ENCODE data around the gene CYS1.

DNA sequence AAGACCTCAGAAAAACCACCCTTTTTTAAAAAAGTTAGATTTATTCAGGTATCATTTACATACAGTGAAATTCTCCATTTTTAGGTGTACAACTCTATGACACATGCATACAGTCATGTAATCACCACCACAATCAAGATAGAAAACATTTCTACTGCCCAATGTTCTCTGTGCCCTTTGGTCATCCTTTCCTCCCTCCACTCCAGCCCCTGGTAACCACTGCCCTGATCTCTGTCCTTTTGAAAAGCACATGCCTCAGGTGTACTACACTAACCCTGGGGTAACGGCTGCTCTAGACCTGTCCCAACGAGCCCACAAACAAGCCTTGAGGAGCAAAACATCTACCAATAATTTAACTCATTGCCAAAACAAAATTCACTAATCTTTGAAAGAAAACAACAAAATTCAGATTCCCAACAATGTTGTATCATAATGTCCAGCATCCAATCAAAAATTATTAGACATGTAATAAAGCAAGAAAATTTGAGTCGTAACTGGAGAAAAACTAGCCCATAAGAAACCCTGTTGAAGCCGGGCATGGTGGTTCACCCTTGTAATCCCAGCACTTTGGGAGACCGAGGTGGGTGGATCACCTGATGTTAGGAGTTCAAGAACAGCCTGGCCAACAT, 62.8 kb downstream of the CYS1 start:
- TF ChIP-seq CTCF (IDR thresholded peaks at IDR 0.05): no peak
- TF ChIP-seq POLR2A (IDR thresholded peaks at IDR 0.05): no peak
- no peak for TF ChIP-seq POLR2AphosphoS5 (IDR thresholded peaks at IDR 0.05)

Measured in breast epithelium (tissue), 3 donors.